ENCODE measurements around the gene OR4F15. TPM values are rescaled to one million over a fixed set of nuclear protein-coding genes. Genes with fewer than 3 reads are reported as not detected.

The OR4F15 gene, protein sequence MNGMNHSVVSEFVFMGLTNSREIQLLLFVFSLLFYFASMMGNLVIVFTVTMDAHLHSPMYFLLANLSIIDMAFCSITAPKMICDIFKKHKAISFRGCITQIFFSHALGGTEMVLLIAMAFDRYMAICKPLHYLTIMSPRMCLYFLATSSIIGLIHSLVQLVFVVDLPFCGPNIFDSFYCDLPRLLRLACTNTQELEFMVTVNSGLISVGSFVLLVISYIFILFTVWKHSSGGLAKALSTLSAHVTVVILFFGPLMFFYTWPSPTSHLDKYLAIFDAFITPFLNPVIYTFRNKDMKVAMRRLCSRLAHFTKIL
- total RNA-seq (2016; rRNA removed; fragmentation: Illumina TruSeq; extraction: Trizol) = not detected in 2 replicates
- total RNA-seq (2016; cell fraction: cytosol; rRNA removed; fragmentation: Illumina TruSeq; extraction: Trizol; ENCODE audit: low read depth) = not detected in 2 replicates
- not detected in 2 replicates for total RNA-seq (2016; cell fraction: insoluble cytoplasmic fraction; rRNA removed; fragmentation: Illumina TruSeq; extraction: Trizol)
- not detected in 2 replicates for total RNA-seq (2016; cell fraction: membrane; rRNA removed; fragmentation: Illumina TruSeq; extraction: Trizol)
- not detected in 2 replicates for total RNA-seq (2016; cell fraction: nucleus; rRNA removed; fragmentation: Illumina TruSeq; extraction: Trizol)
- not detected in 2 replicates for polyA plus RNA-seq (2011; rRNA removed)
- not detected in 2 replicates for polyA plus RNA-seq (2011; cell fraction: cytosol; rRNA removed)
- not detected in 2 replicates for polyA plus RNA-seq (2011; cell fraction: nucleus; rRNA removed)
- polyA plus RNA-seq (2012) = not detected in 2 replicates
- polyA plus RNA-seq (2016; cell fraction: cytosol; fragmentation: Illumina TruSeq; extraction: Trizol; ENCODE audit: low read depth) = not detected in 2 replicates
- not detected in 2 replicates for polyA plus RNA-seq (2016; cell fraction: insoluble cytoplasmic fraction; fragmentation: Illumina TruSeq; extraction: Trizol; ENCODE audit: low read depth)
- polyA plus RNA-seq (2016; cell fraction: membrane; fragmentation: Illumina TruSeq; extraction: Trizol; ENCODE audit: low read depth) = not detected in 2 replicates
- polyA plus RNA-seq (2016; cell fraction: nucleus; fragmentation: Illumina TruSeq; extraction: Trizol; ENCODE audit: insufficient read depth, low read depth) = not detected in 2 replicates
- polyA minus RNA-seq (2011; rRNA and poly(A)+ RNA removed; ENCODE audit: low replicate concordance) = not detected in 2 replicates
- not detected in 2 replicates for polyA minus RNA-seq (2011; cell fraction: cytosol; rRNA and poly(A)+ RNA removed)
- polyA minus RNA-seq (2011; cell fraction: nucleus; rRNA and poly(A)+ RNA removed) = not detected in 2 replicates
- Bru-seq, nascent RNA = percentile 6 among the genes with signal in this experiment
- not detected for BruChase-seq, experiment 1, labeled RNA remaining after a 6-hour chase
- BruChase-seq, experiment 2, labeled RNA remaining after a 2-hour chase = percentile 13 among the genes with signal in this experiment
- long read RNA-seq, experiment 1 = 0 reads
- long read RNA-seq, experiment 2 = 0 reads

DNA sequence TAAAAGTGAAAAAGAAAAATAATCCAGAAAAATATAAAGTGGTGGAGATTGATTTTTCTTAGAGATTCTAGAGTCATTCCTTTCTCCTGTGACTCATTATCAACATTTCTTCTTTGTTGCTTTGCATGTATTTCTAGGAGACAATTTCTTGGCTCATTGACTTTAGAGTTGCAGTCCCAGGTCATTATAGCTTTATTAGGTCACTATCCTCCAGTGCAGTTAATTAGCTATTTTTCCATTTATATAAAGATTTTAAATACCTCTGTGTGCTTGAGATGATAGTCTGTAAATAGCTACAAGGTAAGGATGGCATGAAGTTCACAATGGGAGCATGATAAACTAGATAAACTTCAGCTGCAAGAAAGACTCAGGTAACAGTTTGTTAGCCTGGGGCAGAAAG lies at the start of gene OR4F15:
Gene OR4F15, plus strand, starts transcription at position 301 of the 400 bp plus-strand sequence. CDS start 5,985 bp downstream, outside the sequence.
- Histone ChIP-seq H3K9me3 (ENCODE audit: low read length) (no peaks in the 10 kb centered on the region), H3K79me2 (ENCODE audit: insufficient read depth, low read length) (no peaks in the 10 kb centered on the region), H3K27me3 (ENCODE audit: control insufficient read depth in 1 of 2, insufficient read depth in 2 of 2, low read length in 2 of 2) (no peaks in the 10 kb centered on the region), H3K9ac (ENCODE audit: insufficient read depth, low read depth, low read length) (no peak within 1 kb of the TSS), H3K4me3 (replicated peaks in 1 of 3; ENCODE audit: insufficient read depth in 1 of 3, low read depth in 2 of 3, low read length in 3 of 3) (no peak within 1 kb of the TSS), H3K4me2 (ENCODE audit: low read depth, low read length) (no peak within 1 kb of the TSS), H3K27ac (ENCODE audit: extremely low read length, insufficient read depth, low read length) (no peak within 1 kb of the TSS), H3K36me3 (replicated peaks in 1 of 2; ENCODE audit: control insufficient read depth in 1 of 2, insufficient read depth in 2 of 2, low read length in 2 of 2) (no peaks in the 10 kb centered on the region), H4K20me1 (ENCODE audit: insufficient read depth, low read length) (no peaks in the 10 kb centered on the region), H3K4me1 (ENCODE audit: insufficient read depth, low read length) (no peaks in the 10 kb centered on the region), H2AFZ (ENCODE audit: low read length) (no peak within 1 kb of the TSS)
- DNase-seq (ENCODE audit: low spot score) (no peak), ATAC-seq (no peak), FAIRE-seq (no peak)
- in situ Hi-C loops (cut with HindIII; ENCODE audit: extremely low pct_ligation_motif_present, low pct_unique_long_range_greater_than_20kb) = no loop called here
- BruUV-seq (replicated peaks) = no TSS peak
- intact Hi-C loops (cut with micrococcal nuclease; ENCODE audit: unreplicated experiment) = no loop called here
- TF ChIP-seq ZNF12 (CRISPR knock-in tag; IDR thresholded peaks at IDR 0.05) (no peak), SIX1 (CRISPR knock-in tag; IDR thresholded peaks at IDR 0.05; ENCODE audit: borderline replicate concordance) (no peak), ZNF20 (CRISPR knock-in tag; IDR thresholded peaks at IDR 0.05) (no peak), NFRKB (IDR thresholded peaks at IDR 0.05) (no peak), RARA (CRISPR knock-in tag; IDR thresholded peaks at IDR 0.05) (no peak), ZIK1 (CRISPR knock-in tag; IDR thresholded peaks at IDR 0.05; ENCODE audit: borderline replicate concordance, low read depth) (no peak), REXO4 (CRISPR knock-in tag; IDR thresholded peaks at IDR 0.05; ENCODE audit: borderline replicate concordance) (no peak), ATM (IDR thresholded peaks at IDR 0.05; ENCODE audit: borderline replicate concordance) (no peak)
- TF ChIP-seq, protein P1, sequence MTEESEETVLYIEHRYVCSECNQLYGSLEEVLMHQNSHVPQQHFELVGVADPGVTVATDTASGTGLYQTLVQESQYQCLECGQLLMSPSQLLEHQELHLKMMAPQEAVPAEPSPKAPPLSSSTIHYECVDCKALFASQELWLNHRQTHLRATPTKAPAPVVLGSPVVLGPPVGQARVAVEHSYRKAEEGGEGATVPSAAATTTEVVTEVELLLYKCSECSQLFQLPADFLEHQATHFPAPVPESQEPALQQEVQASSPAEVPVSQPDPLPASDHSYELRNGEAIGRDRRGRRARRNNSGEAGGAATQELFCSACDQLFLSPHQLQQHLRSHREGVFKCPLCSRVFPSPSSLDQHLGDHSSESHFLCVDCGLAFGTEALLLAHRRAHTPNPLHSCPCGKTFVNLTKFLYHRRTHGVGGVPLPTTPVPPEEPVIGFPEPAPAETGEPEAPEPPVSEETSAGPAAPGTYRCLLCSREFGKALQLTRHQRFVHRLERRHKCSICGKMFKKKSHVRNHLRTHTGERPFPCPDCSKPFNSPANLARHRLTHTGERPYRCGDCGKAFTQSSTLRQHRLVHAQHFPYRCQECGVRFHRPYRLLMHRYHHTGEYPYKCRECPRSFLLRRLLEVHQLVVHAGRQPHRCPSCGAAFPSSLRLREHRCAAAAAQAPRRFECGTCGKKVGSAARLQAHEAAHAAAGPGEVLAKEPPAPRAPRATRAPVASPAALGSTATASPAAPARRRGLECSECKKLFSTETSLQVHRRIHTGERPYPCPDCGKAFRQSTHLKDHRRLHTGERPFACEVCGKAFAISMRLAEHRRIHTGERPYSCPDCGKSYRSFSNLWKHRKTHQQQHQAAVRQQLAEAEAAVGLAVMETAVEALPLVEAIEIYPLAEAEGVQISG (CRISPR knock-in tag; IDR thresholded peaks at IDR 0.05) = no peak
- TF ChIP-seq, protein P2, sequence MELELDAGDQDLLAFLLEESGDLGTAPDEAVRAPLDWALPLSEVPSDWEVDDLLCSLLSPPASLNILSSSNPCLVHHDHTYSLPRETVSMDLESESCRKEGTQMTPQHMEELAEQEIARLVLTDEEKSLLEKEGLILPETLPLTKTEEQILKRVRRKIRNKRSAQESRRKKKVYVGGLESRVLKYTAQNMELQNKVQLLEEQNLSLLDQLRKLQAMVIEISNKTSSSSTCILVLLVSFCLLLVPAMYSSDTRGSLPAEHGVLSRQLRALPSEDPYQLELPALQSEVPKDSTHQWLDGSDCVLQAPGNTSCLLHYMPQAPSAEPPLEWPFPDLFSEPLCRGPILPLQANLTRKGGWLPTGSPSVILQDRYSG (CRISPR knock-in tag; IDR thresholded peaks at IDR 0.05) = no peak
- TF ChIP-seq, protein P3, sequence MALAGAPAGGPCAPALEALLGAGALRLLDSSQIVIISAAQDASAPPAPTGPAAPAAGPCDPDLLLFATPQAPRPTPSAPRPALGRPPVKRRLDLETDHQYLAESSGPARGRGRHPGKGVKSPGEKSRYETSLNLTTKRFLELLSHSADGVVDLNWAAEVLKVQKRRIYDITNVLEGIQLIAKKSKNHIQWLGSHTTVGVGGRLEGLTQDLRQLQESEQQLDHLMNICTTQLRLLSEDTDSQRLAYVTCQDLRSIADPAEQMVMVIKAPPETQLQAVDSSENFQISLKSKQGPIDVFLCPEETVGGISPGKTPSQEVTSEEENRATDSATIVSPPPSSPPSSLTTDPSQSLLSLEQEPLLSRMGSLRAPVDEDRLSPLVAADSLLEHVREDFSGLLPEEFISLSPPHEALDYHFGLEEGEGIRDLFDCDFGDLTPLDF (CRISPR knock-in tag; IDR thresholded peaks at IDR 0.05) = no peak
- ChIA-PET CTCF (ENCODE audit: low intra/inter-chr PET ratio, low total read pairs) (no interaction called here), POLR2A (no interaction called here)

All from HepG2 (cell line).